Muscle of leg (tissue), 11 donors: ENCODE results near the gene TRIM2. TPM values are rescaled to one million over a fixed set of nuclear protein-coding genes. Genes with fewer than 3 reads are reported as not detected.

Experiments
- DNase-seq: peaks from one replicate; pipeline ENCODE4 v3.0.0; 2013
- H3K27ac ChIP-seq: one replicate; pipeline ENCODE4 v1.5.1; 2013; ENCODE audit warnings: mild to moderate bottlenecking, low read length, control low read depth
- H3K27me3 ChIP-seq: one replicate; pipeline ENCODE4 v1.6.1; 2013; ENCODE audit warnings: low read length; ENCODE audit not compliant: control insufficient read depth, insufficient read depth
- H3K36me3 ChIP-seq: one replicate; pipeline ENCODE4 v1.6.1; 2013; ENCODE audit warnings: low read length; ENCODE audit not compliant: control insufficient read depth, insufficient read depth
- H3K4me1 ChIP-seq: one replicate; pipeline ENCODE4 v1.6.1; 2013; ENCODE audit warnings: low read length; ENCODE audit not compliant: control insufficient read depth, insufficient read depth
- H3K4me3 ChIP-seq: one replicate; pipeline ENCODE4 v1.5.1; 2013; ENCODE audit warnings: low read length, control low read depth
- H3K9me3 ChIP-seq: replicated peaks from 2 replicates; pipeline ENCODE4 v1.6.1; 2013; ENCODE audit warnings: low read depth, low read length; ENCODE audit not compliant: control insufficient read depth
- WGBS: methylation state at CpG from one replicate; pipeline ENCODE4 v1.1.5; 2013; ENCODE audit warnings: missing lambda C conversion rate; ENCODE audit not compliant: insufficient coverage; 5-methylcytosine and 5-hydroxymethylcytosine counted together
- polyA plus RNA-seq, 8 donors: library from polyadenylated mRNA; unstranded; fragments of 120-200 nt; gene quantifications; one replicate each; pipeline versions ENCODE4 v1.2.1 to v1.2.3, GENCODE V29; 2013; ENCODE audit warnings: inconsistent platforms in 1 of 8, low replicate concordance in 1 of 8; ENCODE audit not compliant: insufficient read length in 8 of 8, insufficient read depth in 1 of 8
- total RNA-seq: library from RNA; stranded (reverse); fragments of 120-200 nt; gene quantifications from one replicate; pipeline ENCODE4 v1.2.4, GENCODE V29; 2013

Gene TRIM2
- total and polyA plus RNA-seq, 9 donors = 13.7 to 32.8 (median 21.1) TPM

DNA sequence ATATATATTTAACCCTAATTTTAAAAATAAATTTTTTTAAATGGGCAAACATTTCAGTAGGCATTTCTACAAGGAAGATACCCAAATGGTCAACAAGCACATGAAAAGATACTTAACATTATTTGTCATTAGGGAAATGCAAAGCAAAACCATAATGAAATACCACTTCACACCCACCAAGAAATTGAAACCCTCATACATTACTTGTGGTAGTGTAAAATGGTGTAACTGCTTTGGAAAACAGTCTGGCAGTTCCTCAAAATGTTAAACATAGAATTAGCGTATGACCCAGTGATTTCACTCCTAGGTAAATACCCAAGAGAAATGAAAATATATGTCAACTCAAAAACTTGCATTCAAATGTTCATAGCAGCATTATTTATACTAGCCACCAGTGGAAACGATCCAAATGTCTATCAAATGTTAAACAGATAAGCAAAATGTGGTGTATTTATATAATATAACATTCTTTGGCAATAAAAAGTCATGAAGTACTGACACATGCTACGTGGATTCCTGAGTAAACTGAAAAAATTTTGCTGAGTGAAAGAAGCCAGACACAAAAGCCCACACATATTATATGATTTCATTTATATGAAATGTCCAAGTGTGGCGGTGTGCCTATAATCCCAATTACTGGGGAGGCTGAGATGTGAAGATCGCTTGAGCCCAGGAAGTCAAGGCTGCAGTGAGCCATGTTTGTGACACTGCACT lies 16.6 kb downstream of the TRIM2 start:
- DNase-seq = peak; percentile 86
- Histone ChIP-seq H3K27ac (peak overlapping the region; percentile 48), H3K4me3 (no peak overlapping the region), H3K27me3 (no peaks in the 10 kb centered on the region), H3K4me1 (peaks cover 11% of the 10 kb centered on the region), H3K36me3 (no peaks in the 10 kb centered on the region), H3K9me3 (peaks cover 4% of the 10 kb centered on the region)
- WGBS = no CpG with 5 or more reads among the region's 5 CpGs

DNA sequence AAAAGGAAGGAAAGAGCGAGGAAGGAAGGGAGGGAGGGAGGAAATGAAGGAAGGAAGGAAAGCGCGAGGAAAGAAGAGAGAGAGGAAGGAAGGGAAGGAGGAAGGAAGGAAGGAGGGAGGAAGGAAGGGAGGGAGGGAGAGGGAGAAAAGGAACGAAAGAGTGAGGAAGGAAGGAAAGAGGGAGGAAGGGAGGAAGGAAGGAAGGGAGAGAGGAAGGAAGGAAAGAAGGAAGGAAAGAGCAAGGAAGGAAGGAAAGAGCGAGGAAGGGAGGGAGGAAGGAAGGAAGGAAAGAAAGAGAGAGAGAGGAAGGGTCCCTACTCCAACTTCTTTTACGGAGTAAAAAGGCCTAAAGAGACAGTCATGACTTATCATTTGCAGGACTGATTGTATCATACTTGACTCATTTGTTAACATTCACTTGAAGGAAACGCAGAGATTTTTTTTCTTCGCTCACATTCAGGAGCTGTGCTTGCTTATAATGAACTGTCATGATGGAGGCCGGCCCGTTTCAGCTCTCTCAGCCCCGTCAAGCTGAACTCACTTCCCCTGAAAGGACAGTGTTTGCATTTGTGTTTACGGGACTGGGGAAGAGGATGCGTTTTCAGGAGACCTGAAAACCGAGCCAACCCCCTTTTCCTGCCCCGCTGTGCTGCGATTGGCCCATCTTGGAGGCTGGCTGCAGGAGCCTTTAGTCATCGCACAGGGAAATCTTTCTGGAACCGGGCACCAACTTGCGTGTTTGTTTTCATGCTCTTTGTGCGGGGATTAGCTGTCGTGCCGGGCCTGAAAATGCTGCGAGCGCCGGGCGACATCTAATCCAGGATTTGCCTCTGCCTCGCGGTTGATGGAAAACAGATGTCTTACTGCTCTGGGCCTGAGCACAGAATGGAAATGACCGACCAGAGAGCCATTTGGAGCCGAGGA lies 17.8 kb downstream of the TRIM2 start:
- H3K27ac ChIP-seq = peak overlapping the region; percentile 95
- WGBS = 16% methylated on average over 21 of the region's 30 CpGs
- H3K4me1 ChIP-seq = peaks cover 11% of the 10 kb centered on the region
- peaks cover 4% of the 10 kb centered on the region for H3K9me3 ChIP-seq
- H3K36me3 ChIP-seq = no peaks in the 10 kb centered on the region
- no peaks in the 10 kb centered on the region for H3K27me3 ChIP-seq
- peak; percentile 93 for DNase-seq
- H3K4me3 ChIP-seq = peak overlapping the region; percentile 60

GRCh38 chr4:153222707-153223426 lies 18.6 kb downstream of the TRIM2 start:
- under 1% methylated on average over 52 of the region's 61 CpGs for WGBS
- peak overlapping the region; percentile 60 for H3K4me3 ChIP-seq
- no peaks in the 10 kb centered on the region for H3K27me3 ChIP-seq
- peak overlapping the region; percentile 95 for H3K27ac ChIP-seq
- peaks cover 4% of the 10 kb centered on the region for H3K9me3 ChIP-seq
- H3K4me1 ChIP-seq = peaks cover 11% of the 10 kb centered on the region
- DNase-seq = peak; percentile 67
- no peaks in the 10 kb centered on the region for H3K36me3 ChIP-seq

- H3K9me3 ChIP-seq = peaks cover 4% of the 10 kb centered on the region
- peak overlapping the region; percentile 95 for H3K27ac ChIP-seq
- H3K36me3 ChIP-seq = no peaks in the 10 kb centered on the region
- H3K27me3 ChIP-seq = no peaks in the 10 kb centered on the region
- WGBS = 0% methylated on average over 1 of the region's 9 CpGs
- DNase-seq = no peak
- H3K4me1 ChIP-seq = peaks cover 11% of the 10 kb centered on the region
- H3K4me3 ChIP-seq = peak overlapping the region; percentile 60
These were observed 19.2 kb downstream of the TRIM2 start for GRCh38 chr4:153223427-153223801.

DNA sequence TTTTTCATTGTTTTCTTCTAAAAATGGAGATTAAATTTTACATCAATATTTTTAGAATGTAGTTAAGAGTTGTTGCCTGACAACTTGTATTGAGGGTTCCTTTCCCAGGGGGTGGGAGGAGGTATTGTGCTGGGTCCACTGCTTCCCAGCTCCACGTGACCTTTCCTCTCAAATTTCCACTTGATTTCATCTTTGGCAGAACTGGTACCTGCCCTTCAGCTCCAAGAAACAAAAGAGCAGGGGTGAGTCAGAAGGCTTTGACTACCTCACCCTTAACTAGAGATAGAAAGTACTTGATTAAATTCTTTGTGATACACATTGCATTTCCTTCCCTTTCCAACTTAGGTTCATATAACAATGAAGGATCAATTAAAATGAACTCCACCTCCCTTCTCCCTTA lies 19.7 kb downstream of the TRIM2 start:
- peak overlapping the region; percentile 60 for H3K4me3 ChIP-seq
- H3K27ac ChIP-seq = no peak overlapping the region
- WGBS = no CpG with 5 or more reads among the region's 1 CpG
- H3K36me3 ChIP-seq = no peaks in the 10 kb centered on the region
- H3K9me3 ChIP-seq = peaks cover 4% of the 10 kb centered on the region
- H3K27me3 ChIP-seq = no peaks in the 10 kb centered on the region
- peak; percentile 65 for DNase-seq
- H3K4me1 ChIP-seq = peaks cover 11% of the 10 kb centered on the region

- no CpG with 5 or more reads among the region's 1 CpG for WGBS
- Histone ChIP-seq H3K27ac (no peak overlapping the region), H3K9me3 (peaks cover 4% of the 10 kb centered on the region), H3K4me1 (peaks cover 11% of the 10 kb centered on the region), H3K4me3 (no peak overlapping the region), H3K27me3 (no peaks in the 10 kb centered on the region), H3K36me3 (no peaks in the 10 kb centered on the region)
- no peak for DNase-seq
These were observed 20.2 kb downstream of the TRIM2 start for GRCh38 chr4:153224474-153224873.

- WGBS = 100% methylated on average over 3 of the region's 7 CpGs
- Histone ChIP-seq H3K27me3 (no peaks in the 10 kb centered on the region), H3K36me3 (no peaks in the 10 kb centered on the region), H3K4me1 (peaks cover 8% of the 10 kb centered on the region), H3K4me3 (no peak overlapping the region), H3K9me3 (peaks cover 4% of the 10 kb centered on the region), H3K27ac (no peak overlapping the region)
- DNase-seq = no peak
These were observed 23.3 kb downstream of the TRIM2 start for GRCh38 chr4:153227469-153228075.

DNA sequence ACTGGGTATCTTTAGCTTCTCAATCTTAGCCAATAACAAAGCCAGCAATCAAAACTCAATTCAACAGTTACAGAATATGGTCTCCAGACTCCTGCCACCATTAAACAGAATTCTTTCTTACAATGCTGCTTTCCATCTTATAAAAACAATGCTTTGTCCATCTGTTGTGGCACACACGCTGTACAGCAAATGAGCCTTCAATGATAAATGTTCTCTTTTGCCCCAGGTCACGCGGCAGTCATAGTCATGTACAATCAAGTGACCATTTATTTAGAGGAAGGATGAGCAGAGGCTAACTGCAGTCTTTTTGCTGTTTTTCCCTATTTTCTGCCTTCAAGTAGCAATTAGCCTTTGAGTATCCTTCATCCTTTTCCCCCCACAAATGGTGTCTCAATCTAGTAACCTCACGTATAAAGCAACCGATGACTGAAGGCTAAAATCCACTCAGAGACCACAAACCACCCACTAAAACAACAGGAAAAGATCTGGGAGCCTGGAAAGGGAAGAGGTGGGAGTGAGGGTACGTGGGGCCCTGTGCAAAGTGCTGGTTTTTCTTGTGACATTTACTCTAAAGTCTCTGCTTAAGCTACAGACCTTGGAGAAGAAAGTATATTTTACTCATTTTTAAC lies 24.4 kb downstream of the TRIM2 start:
- H3K4me1 ChIP-seq = peaks cover 16% of the 10 kb centered on the region
- no peak overlapping the region for H3K27ac ChIP-seq
- no peak for DNase-seq
- H3K27me3 ChIP-seq = no peaks in the 10 kb centered on the region
- 100% methylated on average over 1 of the region's 6 CpGs for WGBS
- H3K4me3 ChIP-seq = no peak overlapping the region
- peaks cover 4% of the 10 kb centered on the region for H3K9me3 ChIP-seq
- H3K36me3 ChIP-seq = no peaks in the 10 kb centered on the region

DNA sequence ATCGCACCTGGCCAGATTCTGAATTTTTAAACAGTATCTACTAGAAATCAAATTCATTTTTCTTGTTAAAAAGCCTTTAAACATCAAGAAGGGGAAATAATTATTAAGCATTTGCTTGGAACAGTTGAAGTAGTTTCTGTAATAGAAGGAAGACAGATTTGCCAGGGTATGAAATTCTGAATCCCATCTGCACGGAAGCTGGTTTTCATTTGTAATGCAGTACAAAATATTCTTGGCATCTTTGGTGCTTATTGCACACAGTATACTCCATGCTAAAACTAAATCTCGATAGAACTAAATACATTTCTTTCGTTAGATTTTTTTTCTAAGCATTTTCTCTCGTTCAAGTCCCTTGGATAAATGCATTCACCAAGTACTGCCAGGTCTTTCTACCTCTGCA lies 25.3 kb downstream of the TRIM2 start:
- no peaks in the 10 kb centered on the region for H3K36me3 ChIP-seq
- peaks cover 4% of the 10 kb centered on the region for H3K9me3 ChIP-seq
- no peak overlapping the region for H3K27ac ChIP-seq
- peaks cover 19% of the 10 kb centered on the region for H3K4me1 ChIP-seq
- H3K27me3 ChIP-seq = no peaks in the 10 kb centered on the region
- H3K4me3 ChIP-seq = no peak overlapping the region
- DNase-seq = no peak
- WGBS = 26% methylated on average over 3 of the region's 5 CpGs
